Stimulated activated CD4-positive, alpha-beta T cell treated with anti-CD3 and anti-CD28 coated beads, Interleukin-4, amount 100 ng/mL, for 48 hours (primary cell): ENCODE data around the gene ZSWIM7.
A peak's percentile ranks its signal among the peaks of the same experiment; 100 is the strongest.
"Not testable (repeated sequence)": the region's sequence is repeated elsewhere in the genome, so short reads cannot be mapped to it uniquely, and the experiment has no call there.

Source experiments
- DNase-seq, 2 donors: peaks; one replicate each; pipeline ENCODE4 v3.0.0-alpha.2; 2020; ENCODE audit warnings: low read depth in 2 of 2

The ZSWIM7 gene

GRCh38 chr17:15957608-15958307 is 41.7 kb downstream of the ZSWIM7 start:
- DNase-seq, result no peak

- DNase-seq, result peak; percentile 18 to 39
Measured at GRCh38 chr17:15957206-15957605, 42.3 kb downstream of the ZSWIM7 start.

GRCh38 chr17:15955793-15956541 is 43.5 kb downstream of the ZSWIM7 start:
- DNase-seq, result no peak

GRCh38 chr17:15954222-15954621 is 45.3 kb downstream of the ZSWIM7 start:
- DNase-seq, result no peak

- no peak for DNase-seq
Measured at GRCh38 chr17:15952916-15953790, 46.4 kb downstream of the ZSWIM7 start.

GRCh38 chr17:15952048-15952532 is 47.4 kb downstream of the ZSWIM7 start:
- no peak for DNase-seq

- no peak for DNase-seq
Measured at GRCh38 chr17:15951368-15952047, 48.0 kb downstream of the ZSWIM7 start.

GRCh38 chr17:15947976-15948752 is 51.3 kb downstream of the ZSWIM7 start:
- DNase-seq, result no peak

GRCh38 chr17:15947271-15947670 is 52.2 kb downstream of the ZSWIM7 start:
- DNase-seq, result no peak

GRCh38 chr17:15946611-15947120 is 52.8 kb downstream of the ZSWIM7 start:
- DNase-seq, result no peak

GRCh38 chr17:15945527-15946191 is 53.8 kb downstream of the ZSWIM7 start:
- peak in 1 of 2 donors; percentile 13 for DNase-seq

- DNase-seq, result peak; percentile 46
Measured at GRCh38 chr17:15944759-15945526, 54.6 kb downstream of the ZSWIM7 start, which contains the start of gene ADORA2B. Gene ADORA2B, plus strand, starts transcription at chr17:15945130. Its CDS starts 119 bp downstream, at chr17:15945249.

GRCh38 chr17:15943971-15944758 is 55.3 kb downstream of the ZSWIM7 start:
- no peak for DNase-seq

GRCh38 chr17:15942207-15942833 is 57.2 kb downstream of the ZSWIM7 start:
- no peak for DNase-seq

GRCh38 chr17:15941781-15942180 is 57.7 kb downstream of the ZSWIM7 start:
- DNase-seq, result no peak

- DNase-seq, result not testable (repeated sequence)
Measured at GRCh38 chr17:15936481-15936880, 63.0 kb downstream of the ZSWIM7 start.

- no peak for DNase-seq
Measured at GRCh38 chr17:15935891-15936290, 63.6 kb downstream of the ZSWIM7 start.

GRCh38 chr17:15934866-15935265 is 64.6 kb downstream of the ZSWIM7 start:
- no peak for DNase-seq
